ENCODE measurements around the gene MCL1.
"Not testable (repeated sequence)": the region's sequence is repeated elsewhere in the genome, so short reads cannot be mapped to it uniquely, and the experiment has no call there.

MCL1 gene

DNA sequence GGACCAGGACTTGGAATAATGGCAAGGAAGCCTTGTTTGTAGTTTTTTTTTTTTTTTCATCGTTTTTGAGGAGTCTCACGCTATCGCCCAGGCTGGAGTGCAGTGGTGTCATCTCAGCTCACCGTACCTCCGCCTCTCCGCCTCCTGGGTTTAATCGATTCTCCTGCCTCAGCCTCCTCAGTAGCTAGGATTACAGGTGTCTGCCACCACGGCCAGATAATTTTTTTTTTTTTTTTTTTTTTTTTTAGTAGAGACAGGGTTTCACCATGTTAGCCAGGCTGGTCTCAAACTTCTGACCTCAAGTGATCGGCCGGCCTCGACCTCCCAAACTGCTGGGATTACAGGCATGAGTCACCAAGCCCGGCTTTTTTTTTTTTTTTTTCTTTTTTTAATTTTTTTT, 23.0 kb upstream of the MCL1 start:
- not testable (repeated sequence) for DNase-seq (ENCODE audit: low read depth)

DNA sequence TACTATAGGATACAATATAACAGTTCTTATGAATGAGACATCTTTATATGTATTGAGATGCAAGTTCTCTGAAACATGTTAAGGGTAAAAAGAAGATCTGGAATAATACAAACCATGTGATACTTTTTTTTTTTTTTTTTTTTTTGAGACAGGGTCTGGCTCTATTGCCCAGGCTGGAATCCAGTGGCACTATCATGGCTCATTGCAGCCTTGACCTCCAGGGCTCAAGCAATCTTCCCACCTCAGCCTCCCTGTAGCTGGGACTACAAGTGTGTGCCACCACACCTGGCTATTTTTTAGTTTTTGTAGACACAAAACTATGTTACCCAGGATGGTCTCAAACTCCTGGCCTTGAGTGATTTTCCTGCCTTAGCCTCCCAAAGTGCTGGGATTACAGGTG, 22.1 kb upstream of the MCL1 start:
- DNase-seq (ENCODE audit: low read depth) = no peak

- not testable (repeated sequence) for DNase-seq (ENCODE audit: low read depth)
Observed at GRCh38 chr1:150598346-150598745, 18.9 kb upstream of the MCL1 start.

DNA sequence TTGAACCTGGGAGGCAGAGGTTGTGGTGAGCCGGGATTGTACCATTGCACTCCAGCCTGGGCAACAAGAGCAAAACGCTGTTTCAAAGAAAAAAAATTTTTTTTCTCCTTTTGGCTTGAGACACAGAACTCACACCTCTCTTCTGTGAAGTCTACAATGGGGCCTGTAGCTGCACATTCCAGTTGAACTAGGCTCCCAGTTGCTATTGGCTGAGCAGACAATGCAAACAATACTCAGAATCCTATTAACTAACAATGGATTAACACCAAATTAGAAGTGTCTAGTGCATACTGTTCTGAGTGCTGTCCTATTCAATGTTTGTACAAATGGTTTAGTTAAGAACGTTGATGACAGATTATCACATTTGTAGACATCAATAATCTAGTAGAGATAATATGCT, 17.6 kb upstream of the MCL1 start:
- no peak for DNase-seq (ENCODE audit: low read depth)

DNA sequence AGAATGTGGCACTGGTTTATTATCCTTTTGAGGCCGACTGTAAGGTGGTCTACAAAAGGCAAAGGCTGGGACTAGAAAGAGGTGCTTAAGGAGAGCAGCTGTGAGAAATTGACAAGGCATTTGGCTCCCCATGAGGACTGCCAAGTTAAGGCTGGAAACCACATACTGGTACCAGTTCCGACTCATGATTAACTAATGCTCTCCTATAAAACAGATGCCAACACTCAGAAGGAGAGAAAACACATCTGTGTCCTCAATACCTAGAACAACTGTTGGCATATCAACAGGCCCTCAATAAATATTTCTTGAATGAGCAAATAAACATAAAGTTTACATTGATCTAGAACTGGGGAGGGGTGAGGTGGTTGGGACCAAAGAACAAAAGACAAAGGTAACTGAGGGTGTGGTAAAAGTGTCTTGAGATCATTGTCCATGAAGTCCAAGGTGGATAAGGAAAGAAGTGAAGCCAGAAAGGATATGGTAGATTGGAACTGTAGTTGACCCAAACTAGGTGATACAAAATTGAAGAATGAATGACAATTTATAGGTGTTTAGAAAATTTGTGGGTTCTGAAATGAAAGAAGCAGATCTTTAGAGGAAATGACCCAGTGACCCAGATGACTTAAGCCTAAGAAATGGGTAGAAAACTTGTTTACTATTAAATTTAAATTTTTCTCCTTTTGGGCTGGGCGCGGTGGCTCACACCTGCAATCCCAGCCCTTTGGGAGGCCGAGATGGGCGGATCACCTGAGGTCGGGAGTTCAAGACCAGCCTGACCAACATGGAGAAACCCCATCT, 16.9 kb upstream of the MCL1 start:
- no peak for DNase-seq (ENCODE audit: low read depth)

GRCh38 chr1:150582371-150582770, 3.0 kb upstream of the MCL1 start:
- no peak for DNase-seq (ENCODE audit: low read depth)

- DNase-seq (ENCODE audit: low read depth) = not testable (repeated sequence)
Observed at GRCh38 chr1:150581962-150582361, 2.6 kb upstream of the MCL1 start.

DNA sequence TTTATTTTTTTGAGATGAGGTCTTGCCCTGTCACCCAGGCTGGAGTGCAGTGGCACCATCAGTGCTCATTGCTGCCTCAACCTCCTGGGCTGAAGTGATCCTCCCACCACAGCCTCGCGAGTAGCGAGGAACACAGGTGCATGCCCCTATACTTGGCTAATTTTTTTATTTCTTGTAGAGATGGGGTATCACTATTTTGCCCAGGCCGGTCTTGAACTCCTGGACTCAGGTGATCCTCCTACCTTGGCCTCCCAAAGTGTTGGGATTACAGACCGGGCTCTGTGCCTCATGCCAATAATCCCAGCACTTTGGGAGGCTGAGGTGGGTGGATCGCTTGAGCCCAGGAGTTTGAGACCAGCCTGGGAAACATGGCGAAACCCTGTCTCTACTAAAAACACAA, 2.0 kb upstream of the MCL1 start:
- not testable (repeated sequence) for DNase-seq (ENCODE audit: low read depth)

DNA sequence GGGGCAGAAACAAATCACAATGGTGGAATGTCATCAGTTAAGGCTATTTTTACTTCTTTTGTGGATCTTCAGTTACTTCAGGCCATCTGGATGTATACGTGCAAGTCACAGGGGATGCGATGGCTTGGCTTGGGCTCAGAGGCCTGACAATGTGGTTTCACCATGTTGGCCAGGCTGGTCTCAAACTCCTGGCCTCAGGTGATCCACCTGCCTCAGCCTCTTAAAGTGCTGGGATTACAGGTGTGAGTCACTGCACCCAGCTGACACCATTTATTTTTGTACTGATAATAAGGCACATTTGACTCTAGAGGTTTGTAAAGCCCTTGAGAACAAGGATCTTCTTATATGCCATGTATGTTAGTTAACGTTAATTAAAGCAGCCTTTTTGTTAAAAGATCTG, 1.6 kb upstream of the MCL1 start:
- not testable (repeated sequence) for DNase-seq (ENCODE audit: low read depth)

- no peak for DNase-seq (ENCODE audit: low read depth)
Observed at GRCh38 chr1:150579945-150580642, 684 bp upstream of the MCL1 start.

GRCh38 chr1:150578272-150579109, 919 bp downstream of the MCL1 start:
- DNase-seq (ENCODE audit: low read depth) = no peak

- DNase-seq (ENCODE audit: low read depth) = no peak
Observed at GRCh38 chr1:150577557-150578271, 1.7 kb downstream of the MCL1 start.

GRCh38 chr1:150576794-150577556, 2.4 kb downstream of the MCL1 start:
- DNase-seq (ENCODE audit: low read depth) = no peak

GRCh38 chr1:150576367-150576711, 3.1 kb downstream of the MCL1 start:
- DNase-seq (ENCODE audit: low read depth) = no peak

GRCh38 chr1:150575518-150576366, 3.7 kb downstream of the MCL1 start:
- no peak for DNase-seq (ENCODE audit: low read depth)

- DNase-seq (ENCODE audit: low read depth) = no peak
Observed at GRCh38 chr1:150575072-150575489, 4.3 kb downstream of the MCL1 start.

DNA sequence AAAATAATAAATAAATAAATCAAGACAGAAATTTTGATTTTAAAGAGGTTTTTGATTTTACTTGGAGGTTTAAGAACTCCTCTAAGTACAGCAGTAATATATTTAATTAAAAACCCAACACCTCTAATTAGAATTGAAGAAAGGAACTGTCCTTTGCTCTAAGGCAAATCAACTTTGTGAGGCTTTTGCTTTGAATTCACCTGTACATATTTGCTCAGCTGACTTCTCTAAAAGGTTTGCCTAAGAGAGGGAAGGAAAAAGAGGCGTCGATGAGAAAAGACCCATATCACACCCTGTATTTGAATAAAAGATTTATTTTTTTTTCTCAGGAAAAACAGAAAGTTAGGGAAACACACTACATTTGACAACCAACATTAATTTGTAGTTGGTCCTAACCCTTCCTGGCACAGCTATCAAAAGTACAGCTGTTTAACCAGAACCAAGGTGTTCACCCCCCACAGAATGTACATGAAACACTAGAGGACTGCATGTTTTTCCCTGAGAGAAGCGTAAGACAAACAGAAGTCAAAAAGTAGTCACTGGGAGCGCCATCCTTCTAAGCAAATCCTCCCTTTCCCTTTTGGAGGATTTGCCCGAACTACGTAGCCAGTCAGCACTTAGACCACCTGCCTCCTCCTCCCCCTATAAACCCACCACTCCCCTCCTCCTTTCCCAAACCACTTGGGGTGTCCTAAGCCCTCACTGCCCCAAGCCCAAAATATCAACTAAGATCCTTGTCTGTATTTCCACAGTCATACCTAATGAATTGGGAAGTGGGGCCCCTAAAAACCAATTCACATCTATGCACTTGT, 4.9 kb downstream of the MCL1 start:
- no peak for DNase-seq (ENCODE audit: low read depth)

DNA sequence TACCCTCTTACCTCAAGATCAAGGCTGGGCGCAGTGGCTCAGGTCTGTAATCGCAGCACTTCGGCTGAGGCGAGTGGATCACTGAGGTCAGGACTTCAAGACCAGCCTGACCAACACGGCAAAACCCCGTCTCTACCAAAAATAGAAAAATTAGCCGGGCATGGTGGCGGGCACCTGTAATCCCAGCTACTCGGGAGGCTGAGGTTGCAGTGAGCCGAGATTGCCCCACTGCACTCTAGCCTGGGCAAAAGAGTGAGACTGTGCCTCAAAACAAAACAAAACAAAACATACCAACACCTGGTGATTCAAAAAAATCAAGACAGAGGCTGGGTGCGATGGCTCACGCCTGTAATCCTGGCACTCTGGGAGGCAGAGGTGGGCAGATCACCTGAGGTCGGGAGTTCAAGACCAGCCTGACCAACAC, 5.8 kb downstream of the MCL1 start:
- DNase-seq (ENCODE audit: low read depth) = not testable (repeated sequence)

GRCh38 chr1:150572918-150573647, 6.3 kb downstream of the MCL1 start:
- DNase-seq (ENCODE audit: low read depth) = no peak
